IPS-11a (cell line): ENCODE measurements around the gene PRDX1.

ENCODE experiments used
- H3K4me3 ChIP-seq: one replicate; pipeline ENCODE4 v1.5.1; 2013; ENCODE audit warnings: low read depth, low read length, control low read depth

The PRDX1 gene

DNA sequence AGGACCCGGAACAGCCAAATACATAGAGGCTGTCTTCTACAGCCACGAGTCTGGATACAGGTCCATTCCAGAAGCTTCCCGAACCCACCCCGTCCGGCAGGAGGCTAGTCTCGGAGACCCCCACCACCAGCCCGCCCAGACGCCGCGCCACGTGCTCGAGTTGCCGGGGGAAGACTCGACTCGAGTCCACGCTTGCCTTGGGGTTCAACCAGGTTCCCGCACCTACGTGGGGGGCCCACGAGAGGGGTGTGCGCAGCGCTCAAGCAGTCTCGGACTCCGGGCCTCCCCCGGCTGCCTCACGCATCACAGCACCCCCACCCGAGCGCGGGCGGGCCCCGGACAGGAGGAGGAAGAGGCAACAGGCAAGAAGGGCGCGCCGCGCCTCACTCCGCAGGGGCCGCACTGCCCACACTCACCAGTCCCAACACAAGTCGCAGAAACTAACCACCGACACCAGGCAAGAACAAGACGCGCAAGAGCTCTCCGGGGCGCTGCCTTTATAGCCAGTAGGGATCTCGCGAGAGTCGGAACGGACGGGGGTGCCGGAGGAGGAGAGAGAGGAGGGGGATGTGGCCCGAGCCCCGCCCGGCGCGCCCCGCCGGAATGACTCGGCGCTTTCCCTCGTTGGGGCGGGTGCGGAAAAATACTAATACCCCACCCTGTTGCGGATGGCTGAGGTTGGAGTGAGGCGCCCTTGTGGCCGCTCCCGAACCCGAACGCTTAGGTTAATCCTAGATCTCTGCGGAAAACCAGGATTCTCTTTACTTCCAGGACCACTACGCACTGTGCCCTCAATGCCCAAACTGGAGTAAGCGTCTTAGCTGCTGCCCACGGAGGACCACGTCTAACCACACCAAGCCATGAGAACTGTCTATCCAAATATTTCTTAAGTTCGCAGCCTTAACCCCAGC is at the start of gene PRDX1:
Gene PRDX1, minus strand, starts transcription at position 472 of the 911 bp plus-strand sequence. CDS start 2,841 bp downstream, outside the sequence.
- peak within 1 kb of the TSS; percentile 95 for H3K4me3 ChIP-seq

DNA sequence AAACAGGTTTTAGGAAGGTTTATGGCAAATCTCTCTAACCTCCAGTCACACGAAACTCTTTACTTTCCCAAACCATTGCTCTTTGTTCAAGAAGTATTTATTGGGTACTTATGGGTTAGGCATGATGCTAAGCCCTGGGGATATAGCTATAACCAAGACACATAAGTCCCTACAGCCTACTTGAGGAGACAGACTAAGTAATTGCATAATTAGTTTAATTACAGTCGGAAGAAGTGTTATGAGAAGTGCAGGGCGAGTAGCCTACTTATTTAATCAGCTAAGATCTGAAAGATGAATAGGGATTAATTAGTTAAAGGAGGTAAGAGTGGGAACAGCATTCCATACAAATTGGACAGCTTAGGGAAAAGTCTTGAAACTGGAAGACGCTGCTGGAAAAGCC is 48.9 kb upstream of the PRDX1 start:
- H3K4me3 ChIP-seq = no peak overlapping the region

DNA sequence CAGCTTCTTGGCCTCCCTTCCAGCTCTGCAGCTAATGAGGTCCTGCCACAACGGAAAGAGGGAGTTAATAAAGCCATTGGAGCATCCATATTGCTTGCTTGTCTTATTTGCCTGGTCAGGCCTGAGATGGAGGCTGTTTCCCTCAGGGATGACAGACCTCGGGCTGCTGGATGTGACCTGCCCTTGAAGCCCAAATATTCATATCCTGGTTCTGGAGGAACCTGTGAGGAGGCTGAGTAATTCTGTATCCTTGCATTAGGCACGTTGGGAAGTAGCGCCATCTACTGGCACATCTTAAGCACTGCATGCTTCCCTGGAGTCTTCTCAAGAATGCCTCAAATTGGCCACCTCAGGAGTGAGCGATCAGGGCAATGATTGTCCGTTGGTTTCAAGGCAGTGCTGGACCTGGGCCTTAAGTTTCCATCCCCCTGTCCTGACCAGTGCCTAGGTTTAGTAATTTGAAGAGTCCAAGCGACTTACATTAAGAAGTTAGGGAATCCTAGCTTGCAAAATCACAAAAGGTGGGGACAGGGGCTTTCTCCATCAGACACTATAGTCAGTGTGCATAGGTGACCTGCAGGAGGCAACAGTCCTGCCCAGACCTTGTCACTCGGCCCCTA is 48.4 kb upstream of the PRDX1 start:
- no peak overlapping the region for H3K4me3 ChIP-seq

DNA sequence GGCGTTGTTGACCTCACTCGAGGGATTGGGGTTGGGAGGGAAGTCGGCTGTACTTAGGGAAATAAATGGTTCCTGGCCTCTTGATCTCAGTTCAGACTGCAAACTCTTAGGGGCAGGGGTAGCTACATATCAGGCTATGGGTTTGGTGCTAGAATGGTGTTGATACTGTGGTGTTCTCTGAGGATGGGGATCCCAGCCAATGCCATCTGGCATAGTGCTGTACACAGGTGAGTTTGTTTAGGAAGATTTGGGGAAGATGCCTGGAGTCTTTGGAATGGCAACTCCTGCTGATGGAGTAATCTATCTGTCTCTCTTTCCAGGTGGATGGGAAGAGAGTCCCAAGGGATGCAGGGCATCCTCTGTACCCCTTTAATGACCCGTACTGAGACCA is 47.9 kb upstream of the PRDX1 start:
- H3K4me3 ChIP-seq = no peak overlapping the region

DNA sequence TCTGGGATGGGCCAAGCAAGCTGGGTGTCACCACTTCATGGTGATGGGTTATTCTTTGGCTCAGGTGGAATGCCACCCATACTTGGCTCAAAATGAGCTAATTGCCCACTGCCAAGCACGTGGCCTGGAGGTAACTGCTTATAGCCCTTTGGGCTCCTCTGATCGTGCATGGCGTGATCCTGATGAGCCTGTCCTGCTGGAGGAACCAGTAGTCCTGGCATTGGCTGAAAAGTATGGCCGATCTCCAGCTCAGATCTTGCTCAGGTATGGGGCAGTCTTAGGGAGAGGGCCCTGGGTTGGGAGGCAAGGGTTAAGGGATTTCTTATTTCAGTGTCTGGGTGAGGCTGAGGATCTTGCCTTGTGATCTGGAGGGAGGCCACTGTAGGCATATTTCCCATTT is 46.7 kb upstream of the PRDX1 start:
- no peak overlapping the region for H3K4me3 ChIP-seq

DNA sequence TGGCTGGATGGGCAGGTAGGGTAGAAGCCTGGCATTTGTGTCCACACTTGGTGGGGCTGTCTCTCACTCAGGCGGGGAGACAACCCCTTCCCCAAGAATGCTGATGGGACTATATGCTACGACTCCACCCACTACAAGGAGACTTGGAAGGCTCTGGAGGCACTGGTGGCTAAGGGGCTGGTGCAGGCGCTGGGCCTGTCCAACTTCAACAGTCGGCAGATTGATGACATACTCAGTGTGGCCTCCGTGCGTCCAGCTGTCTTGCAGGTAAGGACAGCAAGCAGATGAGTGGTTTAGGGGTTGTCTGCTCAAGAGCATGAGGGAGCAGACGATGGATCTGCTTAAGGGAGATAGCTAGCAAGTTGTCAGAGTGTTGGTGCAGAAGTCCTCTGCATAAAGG is 46.2 kb upstream of the PRDX1 start:
- H3K4me3 ChIP-seq = no peak overlapping the region

DNA sequence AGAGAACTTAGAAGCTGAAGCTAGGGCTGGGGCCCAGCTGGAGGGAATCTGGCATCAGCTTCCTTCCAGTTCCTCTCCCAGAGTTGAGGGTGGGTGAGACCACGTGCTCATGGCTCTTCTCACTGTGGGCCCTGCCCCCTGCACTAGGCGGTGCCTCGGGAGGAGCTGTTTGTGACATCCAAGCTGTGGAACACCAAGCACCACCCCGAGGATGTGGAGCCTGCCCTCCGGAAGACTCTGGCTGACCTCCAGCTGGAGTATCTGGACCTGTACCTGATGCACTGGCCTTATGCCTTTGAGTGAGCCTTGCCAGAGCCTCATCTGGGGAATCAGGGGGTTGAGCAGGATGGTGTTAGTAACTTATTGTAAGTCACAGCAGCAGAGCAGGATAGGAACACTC is 45.0 kb upstream of the PRDX1 start:
- H3K4me3 ChIP-seq = no peak overlapping the region

DNA sequence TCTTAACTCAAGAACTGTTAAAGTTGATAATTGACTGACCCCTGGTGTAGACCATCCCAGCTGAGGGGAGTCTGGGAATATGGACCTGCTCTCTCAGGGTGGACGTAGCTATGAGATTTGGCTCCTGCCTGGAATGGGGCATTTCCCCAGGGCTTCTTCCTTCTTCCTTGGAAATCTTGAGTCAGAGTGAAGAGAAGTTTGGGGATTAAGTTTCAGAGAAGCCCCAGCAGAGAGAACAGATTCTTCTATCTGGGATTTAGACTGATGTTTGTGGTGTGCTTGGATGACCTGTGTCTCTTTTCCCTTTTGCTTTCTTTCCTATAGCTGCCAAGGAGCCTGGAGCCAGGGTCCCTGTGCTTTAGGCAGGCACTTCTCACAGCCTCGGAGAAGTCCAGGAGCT is 42.2 kb upstream of the PRDX1 start:
- H3K4me3 ChIP-seq = no peak overlapping the region

DNA sequence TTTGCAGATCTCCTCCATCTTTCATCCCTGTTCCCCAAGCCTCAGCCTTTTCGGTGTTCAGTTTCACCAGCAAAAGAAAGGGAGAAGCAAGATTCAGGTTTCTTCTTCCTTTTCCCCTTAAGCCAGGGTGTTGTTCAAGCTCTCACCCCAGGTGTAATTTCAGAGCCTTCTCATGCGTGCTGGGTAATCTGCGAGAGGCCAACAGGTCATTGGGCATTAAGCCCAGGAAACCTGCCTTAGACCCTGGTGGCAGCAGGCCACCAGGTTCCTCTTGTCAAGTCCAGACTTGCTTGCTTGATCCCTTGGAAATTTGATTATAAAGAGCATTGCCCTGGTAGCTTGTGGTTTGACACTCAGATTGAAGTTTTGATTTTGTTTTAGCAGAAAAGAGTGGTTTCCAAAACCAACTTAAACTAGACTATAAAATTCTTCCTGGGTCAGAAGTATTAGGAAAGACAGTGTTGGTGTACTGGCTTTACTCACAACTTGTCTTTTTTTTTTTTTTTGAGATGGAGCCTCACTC is 35.8 kb upstream of the PRDX1 start:
- H3K4me3 ChIP-seq = no peak overlapping the region

DNA sequence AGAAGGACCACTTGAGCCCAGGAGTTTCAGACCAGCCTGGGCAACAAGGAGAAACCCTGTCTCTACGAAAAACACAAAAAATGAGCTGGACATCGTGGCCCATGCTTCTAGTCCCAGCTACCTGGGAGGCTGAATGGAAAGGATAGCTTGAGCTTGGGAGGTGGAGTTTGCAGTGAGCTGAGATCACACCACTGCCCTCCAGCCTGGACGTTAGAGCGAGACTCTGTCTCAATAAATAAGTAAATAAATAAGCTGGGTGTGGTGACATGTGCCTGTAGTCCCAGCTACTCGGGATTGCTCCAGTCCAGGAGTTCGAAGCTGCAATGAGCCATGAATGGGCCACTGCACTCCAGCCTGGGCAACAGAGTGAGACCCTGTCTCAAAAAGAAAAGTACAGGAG is 32.5 kb upstream of the PRDX1 start:
- no peak overlapping the region for H3K4me3 ChIP-seq

DNA sequence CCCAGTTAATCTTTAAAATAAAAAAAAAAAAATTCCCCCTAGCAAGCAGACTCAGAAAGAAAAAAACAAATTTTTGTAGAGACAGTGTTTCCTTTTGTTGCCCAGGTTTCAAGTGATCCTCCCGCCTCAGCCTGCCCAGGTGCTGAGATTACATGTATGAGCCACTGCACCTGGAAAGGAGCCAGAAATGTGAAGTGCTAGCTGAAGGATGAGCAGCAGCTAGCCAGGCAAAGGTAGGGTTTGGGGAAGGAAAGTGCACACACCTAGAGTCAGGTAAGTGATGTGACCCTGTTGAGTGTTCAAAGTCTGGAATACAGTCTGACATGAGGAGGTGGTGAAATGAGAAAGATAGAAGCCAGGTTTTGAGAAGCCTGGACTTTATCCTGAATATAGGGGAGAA is 30.6 kb upstream of the PRDX1 start:
- H3K4me3 ChIP-seq = no peak overlapping the region

DNA sequence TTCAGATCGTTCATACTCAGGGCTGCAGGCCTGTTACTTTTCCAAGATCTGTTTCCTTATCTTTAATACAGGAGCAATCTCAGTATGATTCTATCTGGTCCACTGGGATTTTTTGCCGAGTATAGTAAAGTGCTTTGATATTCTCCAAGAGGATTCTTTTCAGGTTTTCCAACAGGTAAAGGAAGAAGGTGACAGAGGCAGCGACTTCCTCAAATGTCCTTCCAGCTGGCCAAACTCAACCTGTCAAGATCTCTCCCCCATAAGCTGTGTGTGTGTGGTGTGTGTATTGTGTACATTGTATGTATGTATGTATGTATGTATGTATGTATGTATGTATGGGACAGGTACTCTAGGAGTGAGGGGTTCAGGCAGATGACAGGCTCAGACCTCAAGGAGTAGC is 30.0 kb upstream of the PRDX1 start:
- H3K4me3 ChIP-seq = peak overlapping the region; percentile 75

DNA sequence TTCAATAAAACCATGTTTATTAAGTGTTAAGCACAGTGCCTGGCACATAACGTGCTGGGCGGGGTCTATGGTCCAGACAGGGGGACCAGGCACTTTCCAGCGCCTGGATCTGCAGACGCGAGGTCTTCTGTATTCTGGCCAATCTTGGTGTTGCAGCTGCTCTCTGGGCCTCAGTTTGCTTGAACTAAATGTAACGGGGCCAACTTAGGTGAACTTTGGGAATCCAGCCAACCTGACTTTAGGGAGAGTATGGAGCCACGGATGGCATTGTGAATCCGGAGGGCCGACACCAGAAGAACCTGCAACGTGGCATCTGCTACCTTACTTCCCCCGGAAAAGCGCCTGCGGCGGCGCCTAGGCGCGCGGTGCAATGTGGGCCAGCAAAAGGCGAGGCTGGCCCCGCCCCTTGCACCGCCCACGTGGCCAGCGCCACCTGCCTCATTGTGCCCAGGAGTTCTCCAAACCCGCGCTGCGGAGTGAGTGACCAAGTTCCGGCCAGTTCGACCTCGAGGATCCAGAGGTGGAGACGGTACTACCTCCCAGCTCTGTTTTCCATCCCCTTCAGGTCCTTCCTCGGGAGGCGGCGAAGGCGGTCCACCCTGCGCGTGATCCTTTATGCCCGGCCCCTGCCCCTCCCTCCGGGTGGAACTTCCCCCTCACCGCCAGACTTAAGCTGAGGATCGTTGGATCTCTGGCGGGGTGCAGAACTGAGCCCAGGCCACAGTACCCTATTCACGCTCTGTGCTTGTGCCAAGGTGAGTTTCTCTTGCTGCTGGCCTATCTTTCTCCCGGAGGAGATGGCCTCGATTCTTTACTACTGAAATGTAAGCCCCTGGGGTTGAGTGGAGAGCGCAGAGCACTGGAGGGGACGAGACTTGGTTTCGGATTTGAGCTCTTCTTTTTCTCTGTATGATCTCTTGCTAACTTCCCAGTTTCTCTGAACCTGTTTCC is 29.0 kb upstream of the PRDX1 start, which contains the start of gene AKR1A1:
Gene AKR1A1, plus strand, starts transcription at position 426 of the 951 bp plus-strand sequence. CDS start 10,969 bp downstream, outside the sequence.
- peak within 1 kb of the TSS; percentile 75 for H3K4me3 ChIP-seq

DNA sequence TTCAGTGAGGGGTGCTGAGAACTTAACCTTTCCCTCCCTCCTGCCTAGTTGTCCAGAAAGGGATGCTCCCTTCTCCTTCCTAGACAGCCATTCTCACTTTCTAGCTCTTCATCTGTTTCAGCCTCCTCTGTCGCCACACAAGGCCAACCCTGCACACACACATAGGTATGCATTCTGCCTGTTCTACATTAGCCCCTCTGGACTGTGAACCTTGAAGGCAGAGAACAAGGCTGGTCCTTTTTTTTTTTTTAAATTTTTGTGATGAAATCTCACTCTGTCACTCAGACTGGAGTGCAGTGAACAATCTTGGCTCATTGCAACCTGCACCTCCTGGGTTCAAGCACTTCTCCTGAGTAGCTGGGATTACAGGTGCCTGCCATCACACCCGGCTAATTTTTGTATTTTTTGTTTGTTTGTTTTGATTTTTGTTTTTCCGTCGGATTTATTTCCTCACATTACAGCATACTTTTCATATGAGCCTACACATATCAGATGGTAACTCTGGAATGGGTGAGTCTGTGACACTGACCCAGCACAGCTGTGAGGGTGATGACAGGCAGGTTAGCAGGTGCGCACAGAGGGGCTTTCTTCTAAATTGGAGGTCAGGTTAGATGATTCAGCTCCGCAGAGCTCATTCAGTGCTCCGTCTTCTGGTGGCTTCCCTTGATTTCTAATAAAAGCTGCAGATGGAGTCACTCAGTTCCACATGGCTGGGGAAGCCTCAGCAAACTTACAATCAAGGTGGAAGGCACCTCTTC is 24.0 kb upstream of the PRDX1 start:
- no peak overlapping the region for H3K4me3 ChIP-seq

DNA sequence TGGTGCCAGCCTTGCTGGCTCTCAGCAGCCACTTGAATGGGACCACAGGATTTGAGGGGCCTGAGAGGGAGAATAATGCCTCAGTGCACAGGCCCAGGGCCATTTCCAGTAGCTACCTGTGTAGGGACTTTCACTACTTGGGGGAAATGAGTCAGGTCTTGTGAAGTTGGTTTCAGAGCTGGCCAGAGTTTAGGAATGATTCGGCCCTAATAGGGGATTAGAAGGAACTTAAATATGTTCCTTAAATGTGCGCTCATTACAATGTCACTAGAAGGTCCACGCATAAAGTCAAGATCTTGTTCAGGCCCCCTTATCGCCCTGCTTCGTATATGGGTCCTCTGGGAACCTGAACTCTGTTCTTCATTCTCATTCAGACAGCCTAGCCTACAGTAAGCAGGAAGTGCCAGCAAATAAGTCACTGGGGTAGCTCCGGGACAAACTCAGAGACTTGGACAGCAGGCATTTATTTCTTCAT is 23.4 kb upstream of the PRDX1 start:
- H3K4me3 ChIP-seq = no peak overlapping the region

DNA sequence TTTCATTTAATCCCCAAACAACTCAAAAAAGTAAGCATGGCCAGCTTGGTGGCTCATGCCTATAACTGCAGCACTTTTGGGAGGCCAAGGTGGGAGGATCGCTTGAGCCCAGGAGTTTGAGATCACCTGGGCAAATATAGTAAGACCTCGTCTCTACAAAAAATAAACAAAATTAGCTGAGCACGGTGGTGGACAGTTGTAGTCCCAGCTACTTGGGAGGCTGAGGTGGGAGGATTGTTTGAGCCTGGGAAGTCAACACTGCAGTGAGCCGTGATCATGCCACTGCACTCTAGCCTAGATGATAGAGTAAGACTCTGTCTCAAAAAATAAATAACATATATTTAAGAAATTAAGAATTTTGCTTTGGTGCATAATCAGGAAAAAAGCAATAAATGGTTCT is 22.8 kb upstream of the PRDX1 start:
- no peak overlapping the region for H3K4me3 ChIP-seq

DNA sequence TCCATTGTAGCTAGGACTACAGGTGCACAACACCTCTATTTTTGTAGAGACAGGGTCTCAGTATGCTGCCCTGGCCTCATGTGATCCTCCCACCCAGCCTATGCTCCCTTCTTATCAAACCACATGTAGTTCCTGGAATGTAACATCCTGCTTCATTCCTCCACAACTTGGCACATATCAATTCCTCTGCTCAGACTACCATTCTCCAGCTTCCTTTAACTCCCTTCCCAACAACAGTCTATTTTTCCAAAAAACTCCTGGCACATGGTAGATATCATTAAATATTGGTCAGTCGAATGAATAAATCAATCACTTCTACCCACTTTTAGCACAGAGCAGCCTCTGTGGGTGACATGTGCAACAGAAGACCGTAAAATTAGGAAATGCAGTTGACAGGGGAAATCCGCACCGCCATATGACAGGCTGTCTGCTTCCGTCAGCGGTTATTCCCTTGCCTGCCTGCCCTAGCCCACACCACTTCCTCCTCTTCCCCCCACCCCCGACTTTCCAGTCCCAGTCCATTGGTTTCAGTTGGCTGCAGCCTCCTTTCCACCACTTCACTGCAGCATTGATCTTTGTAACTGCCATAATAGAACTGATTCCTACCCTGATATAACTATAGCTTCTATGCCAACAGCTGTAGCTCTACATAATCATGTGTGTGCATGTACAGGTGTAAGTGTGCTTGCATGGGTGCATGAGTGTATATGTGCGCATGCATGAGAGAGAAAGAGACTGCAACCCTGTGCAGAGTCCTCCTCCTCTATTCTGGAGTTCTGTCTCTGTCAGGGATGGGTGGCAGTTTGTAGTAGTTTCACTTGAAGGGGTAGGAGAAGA is 22.1 kb upstream of the PRDX1 start:
- H3K4me3 ChIP-seq = no peak overlapping the region

DNA sequence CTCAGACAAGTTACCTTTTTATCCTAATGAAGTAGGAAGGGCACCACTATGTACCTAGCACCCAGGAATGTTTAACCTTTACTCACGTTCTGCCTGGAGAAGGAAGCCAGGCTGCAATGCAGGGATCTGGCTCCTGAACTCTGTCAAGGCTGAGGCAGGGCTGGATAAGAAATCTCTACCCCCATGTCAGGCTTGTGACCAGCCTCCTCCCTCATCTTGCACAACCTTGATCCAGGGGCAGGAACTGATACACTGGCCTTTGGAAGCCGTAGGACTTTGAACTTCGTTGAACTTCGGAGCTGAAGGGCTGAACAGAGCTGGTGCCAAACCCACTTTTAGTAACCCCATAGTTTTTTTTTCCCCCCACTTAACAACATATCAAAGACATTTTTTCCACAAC is 20.9 kb upstream of the PRDX1 start:
- H3K4me3 ChIP-seq = no peak overlapping the region

DNA sequence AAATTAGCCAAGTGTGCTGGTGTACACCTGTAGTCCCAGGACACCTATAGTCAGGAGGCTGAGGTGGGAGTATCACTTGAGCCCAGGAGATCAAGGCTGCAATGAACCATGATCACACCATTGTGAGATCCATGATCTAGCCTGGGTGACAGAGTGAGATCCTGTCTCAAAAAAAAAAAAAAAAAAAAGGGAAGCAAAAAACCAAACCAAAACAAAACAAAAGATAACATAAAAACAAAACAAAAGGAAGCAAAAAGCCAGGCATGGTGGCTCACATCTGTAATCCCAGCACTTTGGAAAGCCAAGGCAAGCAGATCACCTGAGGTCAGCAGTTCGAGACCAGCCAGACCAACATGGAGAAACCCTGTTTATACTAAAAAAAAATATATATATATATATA is 19.5 kb upstream of the PRDX1 start:
- no peak overlapping the region for H3K4me3 ChIP-seq
